Fibroblast of skin of scalp (primary cell): ENCODE results near the gene FYCO1. TPM values are rescaled to one million over a fixed set of nuclear protein-coding genes. Genes with fewer than 3 reads are reported as not detected.
"Not testable (repeated sequence)": the region's sequence is repeated elsewhere in the genome, so short reads cannot be mapped to it uniquely, and the experiment has no call there.

Source experiments
- DNase-seq: peaks from one replicate; pipeline ENCODE4 v3.0.0-alpha.2; 2013
- polyA plus RNA-seq, 2 experiments: library from polyadenylated mRNA; unstranded; fragments of 120-200 nt; gene quantifications; one replicate each; pipeline ENCODE4 v1.2.1, GENCODE V29; 2013; ENCODE audit not compliant: insufficient read length in 2 of 2

FYCO1 gene
- 11.6 TPM for polyA plus RNA-seq (2013, experiment 1 of 2; ENCODE audit: insufficient read length)
- 12.2 TPM for polyA plus RNA-seq (2013, experiment 2 of 2; ENCODE audit: insufficient read length)

GRCh38 chr3:45995236-45996192 lies at the start of gene FYCO1:
Gene FYCO1, minus strand, starts transcription at chr3:45995824. Its CDS starts 10,914 bp downstream, at chr3:45984910.
- peak; percentile 88 for DNase-seq

DNA sequence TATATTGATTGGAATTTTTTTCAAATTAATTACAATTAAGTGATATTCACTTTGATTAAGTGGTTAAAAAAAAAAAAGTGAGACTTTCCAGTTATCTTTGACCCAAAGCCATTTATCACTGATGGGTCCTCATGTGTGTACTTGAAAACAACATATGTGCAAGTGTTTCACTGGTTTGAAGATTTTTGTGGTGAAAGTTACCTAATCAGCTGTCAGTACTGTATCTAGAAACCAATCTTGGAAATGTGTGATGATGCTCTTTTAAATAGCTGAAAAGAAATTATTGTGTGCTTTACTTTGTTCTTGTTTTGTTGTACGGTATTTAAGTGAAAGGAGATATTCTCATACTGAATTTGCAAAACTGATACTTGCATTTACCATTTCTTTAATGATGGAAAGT lies 43.3 kb upstream of the FYCO1 start:
- no peak for DNase-seq

- not testable (repeated sequence) for DNase-seq
Observed at GRCh38 chr3:46038071-46038470, 42.4 kb upstream of the FYCO1 start.

DNA sequence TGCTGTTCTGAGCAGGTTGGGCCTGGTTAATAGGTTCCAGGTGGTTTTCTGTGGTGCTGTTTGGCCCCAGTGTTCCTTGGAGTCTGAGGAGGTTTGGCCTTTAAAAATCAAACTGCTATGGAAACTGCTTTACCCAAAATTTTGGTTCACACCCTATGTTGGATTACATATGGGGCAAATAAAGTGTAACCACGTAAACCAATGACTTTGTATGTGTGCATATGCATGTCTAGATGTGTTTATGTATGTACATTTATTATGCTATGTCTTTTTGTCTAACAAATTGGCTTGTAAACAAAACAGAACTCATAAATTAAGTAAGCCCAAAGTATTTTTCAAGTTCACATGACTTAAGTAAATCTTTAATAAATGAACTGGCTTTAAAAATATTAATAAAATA lies 40.6 kb upstream of the FYCO1 start:
- no peak for DNase-seq

GRCh38 chr3:46031747-46032146 lies 36.1 kb upstream of the FYCO1 start:
- DNase-seq = no peak

DNA sequence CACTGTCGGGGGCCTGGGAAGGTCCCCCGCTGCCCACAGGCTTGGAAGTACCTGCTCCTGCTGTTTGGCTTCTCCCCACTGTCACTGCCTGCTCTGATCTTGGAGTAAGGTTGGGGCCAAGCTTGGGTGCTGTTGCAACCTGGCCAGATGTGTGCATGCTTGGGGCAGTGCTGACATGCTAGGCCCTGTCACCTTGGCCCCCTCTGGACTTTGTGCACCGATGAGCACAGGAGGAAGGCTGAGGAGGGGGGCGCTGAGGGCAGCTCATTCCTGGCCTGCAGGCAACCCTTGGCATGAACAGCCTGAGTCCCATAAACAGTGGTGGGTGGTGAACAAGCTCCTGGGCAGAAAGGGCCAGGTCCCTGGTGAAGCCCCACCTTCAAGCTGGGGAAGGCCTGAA lies 35.6 kb upstream of the FYCO1 start:
- no peak for DNase-seq

- DNase-seq = no peak
Observed at GRCh38 chr3:46030626-46031025, 35.0 kb upstream of the FYCO1 start.

GRCh38 chr3:46029953-46030543 lies 34.4 kb upstream of the FYCO1 start:
- no peak for DNase-seq

DNA sequence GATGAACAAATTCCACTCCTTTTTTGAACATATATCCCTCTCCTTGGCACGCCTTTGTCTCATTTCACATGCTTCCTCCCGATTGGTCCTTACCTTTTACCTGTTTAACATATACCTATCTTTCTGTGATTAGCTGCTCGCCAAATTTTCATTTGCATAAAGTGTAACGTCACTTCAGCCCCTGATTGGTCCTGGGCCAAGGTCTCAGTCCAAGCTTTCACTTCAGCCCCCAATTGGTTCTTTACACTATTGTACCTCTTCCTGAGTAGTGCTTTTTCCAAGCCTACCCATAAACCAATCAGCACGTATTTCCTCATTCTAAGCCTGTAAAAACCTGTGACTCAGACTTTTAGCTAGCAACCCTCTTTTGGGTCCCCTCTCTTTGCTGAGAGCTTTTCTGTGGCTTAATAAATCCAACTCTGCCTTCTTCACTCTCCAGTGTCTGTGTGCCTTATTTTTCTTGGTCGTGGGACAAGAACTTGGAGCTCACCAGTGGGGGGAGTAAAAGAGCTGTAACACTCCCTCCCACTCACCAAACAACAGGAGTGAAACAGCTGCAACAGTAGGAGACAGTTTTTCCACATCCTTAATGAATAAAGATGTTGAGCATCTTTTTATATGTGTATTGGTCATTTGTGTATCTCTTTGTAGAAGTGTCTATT lies 32.2 kb upstream of the FYCO1 start:
- no peak for DNase-seq

DNA sequence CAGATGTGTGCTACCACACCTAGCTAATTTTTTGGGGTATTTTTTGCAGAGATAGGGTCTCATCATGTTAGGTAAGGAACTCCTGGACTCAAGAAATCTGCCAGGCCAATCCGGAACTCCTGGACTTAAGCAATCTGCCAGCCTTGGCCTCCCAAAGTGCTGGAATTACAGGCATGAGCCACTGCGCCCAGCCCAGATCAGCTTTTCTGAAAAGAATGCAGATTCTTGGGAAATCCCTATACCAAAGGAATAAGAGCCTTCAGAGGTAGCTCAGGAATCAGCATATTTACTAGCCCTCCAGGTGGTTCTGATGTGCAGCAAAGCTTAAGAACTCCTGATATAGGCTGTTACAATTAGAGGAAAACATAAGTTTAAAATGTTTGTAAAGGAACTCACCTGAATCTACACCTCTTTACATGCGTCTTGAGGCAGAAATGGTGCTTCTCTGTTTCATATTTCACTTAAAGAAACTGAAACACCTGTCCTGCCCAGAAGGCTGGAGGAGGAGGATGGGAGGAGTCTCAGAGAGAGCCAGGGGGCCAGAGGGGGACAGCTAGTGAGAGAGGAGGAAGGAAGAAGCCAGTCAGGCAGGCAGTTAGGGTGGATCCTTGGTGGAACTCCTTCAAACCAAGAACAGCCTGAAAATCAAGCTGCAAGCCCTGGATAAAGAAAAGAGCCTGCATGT lies 31.5 kb upstream of the FYCO1 start, which contains the start of gene XCR1:
XCR1 (minus strand) TSS at position 463 of the 685 bp plus-strand sequence. CDS start 5,536 bp downstream, outside the sequence.
- DNase-seq = no peak

GRCh38 chr3:46025139-46025538 lies 29.5 kb upstream of the FYCO1 start:
- no peak for DNase-seq

GRCh38 chr3:46024131-46024530 lies 28.5 kb upstream of the FYCO1 start:
- DNase-seq = no peak

- no peak for DNase-seq
Observed at GRCh38 chr3:46022909-46023785, 27.5 kb upstream of the FYCO1 start.

GRCh38 chr3:46021516-46021915 lies 25.9 kb upstream of the FYCO1 start:
- DNase-seq = no peak

DNA sequence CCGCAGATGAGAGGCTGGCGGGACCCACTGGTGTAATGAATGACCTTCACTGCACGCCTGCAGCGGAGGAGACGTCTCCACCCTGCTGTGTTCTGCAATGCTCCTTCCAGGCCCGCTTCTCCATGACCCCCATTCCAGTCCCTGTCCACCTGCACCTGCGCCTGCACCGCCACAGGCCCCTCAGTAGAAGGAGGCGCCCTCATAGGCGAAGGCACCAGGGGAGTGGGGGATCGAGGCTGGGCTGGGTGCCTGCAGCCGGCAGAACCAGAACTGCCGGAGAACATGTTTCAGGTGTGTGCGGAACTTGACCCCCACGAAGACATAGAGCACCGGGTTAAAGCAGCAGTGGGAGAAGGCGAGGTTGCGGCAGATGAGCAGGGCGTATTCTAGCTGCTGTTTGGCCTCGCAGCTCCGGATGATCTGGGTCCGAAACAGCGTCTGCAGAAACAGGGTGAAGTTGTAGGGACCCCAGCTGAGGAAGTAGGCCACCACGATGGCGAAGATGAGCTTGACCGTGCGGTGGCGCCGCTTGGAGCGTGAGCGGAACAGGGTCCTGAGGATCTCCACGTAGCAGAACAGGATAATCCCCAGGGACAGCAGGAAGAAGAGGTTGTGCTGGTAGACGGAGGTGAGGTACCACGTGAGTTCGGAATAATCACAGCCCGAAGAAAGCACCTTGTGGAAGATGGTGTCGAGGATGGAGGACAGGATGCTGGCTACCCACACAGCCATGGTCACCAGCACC lies 25.3 kb upstream of the FYCO1 start:
- DNase-seq = no peak

GRCh38 chr3:46019707-46020106 lies 24.1 kb upstream of the FYCO1 start:
- DNase-seq = no peak

GRCh38 chr3:46017720-46018119 lies 22.1 kb upstream of the FYCO1 start:
- no peak for DNase-seq

DNA sequence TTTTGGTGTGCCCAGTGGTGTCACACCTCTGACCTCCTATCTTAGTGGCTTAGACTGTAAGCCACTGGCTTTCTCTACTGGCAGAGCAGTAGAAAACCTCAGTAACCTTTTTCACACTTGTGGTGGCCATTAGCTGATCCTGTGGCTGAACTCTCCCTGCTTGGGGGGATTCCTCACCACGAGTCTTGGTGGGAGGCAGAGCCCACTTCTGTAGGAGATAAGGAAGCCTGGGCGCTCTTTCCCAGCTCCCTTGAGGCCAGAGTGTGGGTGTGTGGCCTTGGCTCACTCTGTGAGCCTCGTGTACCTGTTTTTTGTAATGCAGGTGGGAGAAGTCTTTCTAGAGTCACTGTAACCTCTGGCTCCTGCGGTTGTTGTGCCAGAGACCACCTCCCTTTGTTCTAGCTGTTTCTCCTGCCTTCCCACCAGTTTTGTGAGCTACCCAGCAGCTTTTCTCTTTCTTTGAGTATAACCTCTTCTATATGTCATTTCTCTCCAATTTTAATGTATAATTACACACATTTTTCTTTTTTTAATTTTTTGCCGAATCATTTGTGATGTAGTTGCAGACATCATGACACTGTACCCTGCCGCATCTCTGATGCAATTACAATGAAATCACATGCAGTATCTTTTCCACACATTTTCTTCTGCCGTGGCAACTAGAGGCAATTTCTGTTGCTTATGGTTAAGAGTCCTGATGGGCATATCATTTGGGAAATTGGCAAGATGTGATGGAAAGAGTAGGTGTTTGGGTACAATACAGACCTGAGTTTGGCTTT lies 17.9 kb upstream of the FYCO1 start:
- no peak for DNase-seq

DNA sequence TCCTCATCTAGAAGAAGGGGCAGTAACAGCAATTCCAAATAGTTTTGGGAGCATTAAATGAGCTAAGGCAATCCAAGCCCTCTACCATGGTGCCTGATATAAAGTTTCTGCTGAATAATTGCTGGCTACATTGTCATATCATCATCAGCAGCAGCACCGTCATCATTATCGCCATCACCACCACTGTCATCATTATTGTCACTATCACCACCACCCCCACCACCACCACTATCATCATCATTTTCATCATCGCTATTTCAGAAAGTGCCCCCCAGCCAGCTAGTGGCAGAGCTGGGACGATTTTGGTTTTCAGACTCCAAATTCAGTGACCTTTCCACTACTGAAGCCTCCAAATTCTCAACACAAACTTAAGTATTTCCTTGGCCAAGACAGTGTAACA lies 16.6 kb upstream of the FYCO1 start:
- no peak for DNase-seq
